Endothelial cell of umbilical vein (primary cell): ENCODE results near the gene GJE1. TPM values are rescaled to one million over a fixed set of nuclear protein-coding genes. Genes with fewer than 3 reads are reported as not detected.

Experiments
- BruUV-seq: library from RNA; stranded (reverse); fragments of 400-500 nt; replicated peaks from 2 replicates; lab custom pipeline; 2021; lab: Mats Ljungman, UMichigan
- CTCF ChIA-PET: fragments of 300-600, 350-600 bp; sonication (Branson Sonifier 250); formaldehyde crosslinking; loops from one replicate; lab custom pipeline; 2021; ENCODE audit warnings: antibody characterized with exemption, inconsistent platforms; lab: Charles Lee
- POLR2A ChIA-PET: fragments of 300-600, 350-600 bp; sonication (Branson Sonifier 250); formaldehyde crosslinking; loops from one replicate; lab custom pipeline; 2021; ENCODE audit warnings: antibody characterized with exemption, inconsistent platforms; lab: Charles Lee
- DNase-seq: peaks from one replicate; pipeline ENCODE4 v3.0.0-alpha.2; 2011; ENCODE audit warnings: low read depth, low spot score
- FAIRE-seq: peaks from 2 replicates; lab custom pipeline; 2011; peaks lifted over from hg19 to GRCh38; lab: Jason Lieb, UNC
- H2AFZ ChIP-seq: 2 replicates; pipeline ENCODE4 v1.6.0; 2012; ENCODE audit warnings: low read depth, low read length, control low read depth, inconsistent platforms
- H3K27ac ChIP-seq: 2 replicates; pipeline ENCODE4 v1.5.1; 2011; ENCODE audit warnings: low read depth, mild to moderate bottlenecking, control low read depth, low read length, moderate library complexity; ENCODE audit not compliant: insufficient read depth
- H3K27me3 ChIP-seq, 2 experiments: 2 replicates each; pipeline versions ENCODE4 v1.6.0 to v1.6.1; 2011; ENCODE audit warnings: low read length in 2 of 2, mixed read lengths in 1 of 2; ENCODE audit not compliant: control insufficient read depth in 2 of 2, insufficient read depth in 2 of 2
- H3K36me3 ChIP-seq, 2 experiments: 2 replicates in 1 of 2; 3 replicates in 1 of 2; pipeline ENCODE4 v1.5.1; 2011; ENCODE audit warnings: low read length in 2 of 2, mild to moderate bottlenecking in 1 of 2, moderate library complexity in 1 of 2; ENCODE audit not compliant: control insufficient read depth in 2 of 2, insufficient read depth in 2 of 2; ENCODE audit errors: extremely low read depth in 1 of 2
- H3K4me1 ChIP-seq: 3 replicates; pipeline ENCODE4 v1.5.1; 2011; ENCODE audit warnings: mild to moderate bottlenecking, low read length; ENCODE audit not compliant: control insufficient read depth, insufficient read depth; ENCODE audit errors: extremely low read depth
- H3K4me2 ChIP-seq: 2 replicates; pipeline ENCODE4 v1.6.1; 2011; ENCODE audit warnings: low read length, control low read depth, mixed read lengths; ENCODE audit not compliant: insufficient read depth
- H3K4me3 ChIP-seq, 3 experiments: fragments of 200-600 bp in 1 of 3; sonication (generic), shearing (Covaris generic) in 1 of 3; replicated peaks in 1 of 3; 2 replicates each; pipeline ENCODE4 v1.5.1; 2011 to 2016; ENCODE audit warnings: control low read depth in 3 of 3, low read length in 3 of 3, mild to moderate bottlenecking in 2 of 3, inconsistent platforms in 1 of 3, low read depth in 1 of 3, moderate library complexity in 1 of 3; ENCODE audit not compliant: insufficient read depth in 1 of 3
- H3K79me2 ChIP-seq: 2 replicates; pipeline ENCODE4 v1.6.0; 2012; ENCODE audit warnings: low read length, inconsistent platforms; ENCODE audit not compliant: control insufficient read depth, insufficient read depth
- H3K9ac ChIP-seq: replicated peaks from 2 replicates; pipeline ENCODE3; 2011; ENCODE audit warnings: low read length, control low read depth; ENCODE audit not compliant: insufficient read depth; ENCODE audit errors: extremely low read depth
- H3K9me1 ChIP-seq: replicated peaks from 3 replicates; pipeline ENCODE4 v1.6.0; 2011; ENCODE audit warnings: mild to moderate bottlenecking, low read length; ENCODE audit not compliant: control insufficient read depth, insufficient read depth; ENCODE audit errors: extremely low read depth
- H3K9me3 ChIP-seq: replicated peaks from 2 replicates; pipeline ENCODE4 v1.5.1; 2012; ENCODE audit warnings: low read length, inconsistent platforms; ENCODE audit not compliant: control insufficient read depth, insufficient read depth
- H4K20me1 ChIP-seq: replicated peaks from 2 replicates; pipeline ENCODE3; 2011; ENCODE audit warnings: mild to moderate bottlenecking, low read length; ENCODE audit not compliant: control insufficient read depth, insufficient read depth; ENCODE audit errors: extremely low read depth
- CTCF ChIP-seq, 2 donors: IDR thresholded peaks; 1 replicate in 1 of 2; 2 replicates in 1 of 2; pipeline ENCODE4 v1.5.1; 2011; ENCODE audit warnings: low read length in 2 of 2, mild to moderate bottlenecking in 2 of 2, moderate library complexity in 2 of 2, control low read depth in 1 of 2, inconsistent platforms in 1 of 2, low read depth in 1 of 2; ENCODE audit not compliant: insufficient read depth in 1 of 2; ENCODE audit errors: extremely low read depth in 1 of 2
- EZH2 ChIP-seq: IDR thresholded peaks from 2 replicates; pipeline ENCODE4 v1.6.1; 2012; ENCODE audit warnings: borderline replicate concordance, low read depth, mild to moderate bottlenecking, moderate library complexity, low read length, inconsistent platforms; ENCODE audit not compliant: severe bottlenecking
- FOS ChIP-seq: IDR thresholded peaks from 2 replicates; pipeline ENCODE4 v1.6.1; 2011; ENCODE audit warnings: mild to moderate bottlenecking, low read length, moderate library complexity, borderline replicate concordance; ENCODE audit not compliant: insufficient read depth
- GATA2 ChIP-seq: IDR thresholded peaks from 2 replicates; pipeline ENCODE4 v1.7.0; 2011; ENCODE audit warnings: low read depth, mild to moderate bottlenecking, moderate library complexity, mixed read lengths, low read length; ENCODE audit not compliant: insufficient read length, insufficient read depth
- JUN ChIP-seq: IDR thresholded peaks from 2 replicates; pipeline ENCODE4 v1.6.1; 2011; ENCODE audit warnings: borderline replicate concordance, low read depth; ENCODE audit not compliant: insufficient read length, insufficient read depth
- MYC ChIP-seq: IDR thresholded peaks from one replicate; pipeline ENCODE4 v1.6.1; 2011; ENCODE audit warnings: mild to moderate bottlenecking, low read depth, low read length
- POLR2A ChIP-seq: IDR thresholded peaks from 2 replicates; pipeline ENCODE4 v1.6.1; 2012; ENCODE audit warnings: low read depth, mild to moderate bottlenecking, control low read depth, low read length
- POLR2AphosphoS5 ChIP-seq: IDR thresholded peaks from 2 replicates; pipeline ENCODE4 v1.6.1; 2012; ENCODE audit warnings: low read depth, mild to moderate bottlenecking, control low read depth, low read length, moderate library complexity; ENCODE audit not compliant: insufficient read depth
- dilution Hi-C: fragments of 300-500 bp; cut with MboI; formaldehyde crosslinking; loops from one replicate; pipeline ENCODE4 v1.15.0; 2019; ENCODE audit warnings: low sequenced_read_pairs; ENCODE audit not compliant: extremely low pct_ligation_motif_present
- intact Hi-C: fragments of 100-400 bp; cut with micrococcal nuclease; formaldehyde crosslinking; loops from one replicate; pipeline ENCODE4 v1.10.0; 2022
- polyA plus RNA-seq, 4 experiments: library from polyadenylated mRNA; depleted of rRNA in 3 of 4; stranded (reverse) in 3 of 4; unstranded in 1 of 4; fragments of >200 nt; gene quantifications; 2 replicates each; pipeline versions ENCODE4 v1.2.1 to v1.2.3, GENCODE V29; 2011 to 2012; ENCODE audit warnings: missing spikeins in 1 of 4
- total RNA-seq: library from RNA; stranded (reverse); gene quantifications from 2 replicates; pipeline ENCODE4 v1.2.3, GENCODE V29; 2021
- TF ChIP-seq, protein P1 (sequence below): IDR thresholded peaks from 2 replicates; pipeline ENCODE4 v1.6.1; 2011; ENCODE audit not compliant: insufficient read depth, insufficient read length

Gene GJE1
- total and polyA plus RNA-seq, 2 donors (not counting 3 experiments of a cell fraction or from before 2014, with no cell fraction given) = not detected

DNA sequence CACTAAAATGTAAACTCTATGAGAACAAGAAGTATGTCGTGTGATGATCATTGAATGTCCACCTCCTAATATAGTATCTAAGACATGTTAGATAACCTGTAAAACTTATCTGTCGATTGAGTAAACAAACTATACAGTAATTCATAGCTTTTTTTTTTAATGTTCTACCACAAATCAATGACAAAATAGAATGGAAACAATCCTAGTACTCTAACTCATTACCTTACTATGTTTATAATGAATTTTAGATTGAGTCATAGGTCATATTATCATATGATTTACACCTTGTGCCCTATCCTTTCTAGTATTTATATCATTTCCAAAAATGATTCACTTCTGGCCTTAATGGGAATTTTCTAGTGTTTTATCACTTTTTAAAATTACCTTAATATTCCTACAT lies 20.5 kb downstream of the GJE1 start:
- no peak overlapping the region for H3K4me2 ChIP-seq

More for the DNA sequence above, 20.5 kb downstream of the GJE1 start:
- Histone ChIP-seq H3K27ac (no peak overlapping the region), H3K36me3 (no peaks in the 10 kb centered on the region), H2AFZ (no peak overlapping the region), H4K20me1 (peaks cover 2% of the 10 kb centered on the region), H3K9ac (no peak overlapping the region), H3K9me3 (no peaks in the 10 kb centered on the region), H3K9me1 (no peaks in the 10 kb centered on the region), H3K27me3 (no peaks in the 10 kb centered on the region), H3K4me1 (peaks cover 44% of the 10 kb centered on the region), H3K79me2 (peaks cover 88% of the 10 kb centered on the region), H3K4me3 (no peak overlapping the region)
- intact Hi-C loops (no loop called here), dilution Hi-C loops (no loop called here)
- ChIA-PET CTCF (interaction anchor here (1.0 to 3.8 kb wide), 3 partner anchors 52 to 235 kb away, joined by 3 to 21 read pairs (median 3); no protein-coding TSS in a partner anchor), POLR2A (no interaction called here)
- no TSS peak for BruUV-seq
- DNase-seq (no peak), FAIRE-seq (no peak)
- no peak for TF ChIP-seq MYC
- TF ChIP-seq, protein P1, sequence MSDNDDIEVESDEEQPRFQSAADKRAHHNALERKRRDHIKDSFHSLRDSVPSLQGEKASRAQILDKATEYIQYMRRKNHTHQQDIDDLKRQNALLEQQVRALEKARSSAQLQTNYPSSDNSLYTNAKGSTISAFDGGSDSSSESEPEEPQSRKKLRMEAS = no peak
- TF ChIP-seq POLR2A = no peak
- TF ChIP-seq EZH2 = no peak
- TF ChIP-seq JUN = no peak
- TF ChIP-seq CTCF (IDR thresholded peaks at IDR 0.05; ENCODE audit: extremely low read depth in 1 of 2, insufficient read depth in 1 of 2, low read depth in 1 of 2, low read length in 2 of 2) = no peak
- TF ChIP-seq POLR2AphosphoS5 = no peak
- no peak for TF ChIP-seq FOS
- no peak for TF ChIP-seq GATA2
